Neural cell (in vitro differentiated cells): ENCODE results near the gene CYP11A1.

Experiments used
- CTCF ChIP-seq: fragments of 450-650 bp; IDR thresholded peaks from 2 replicates; pipeline ENCODE4 v1.5.1; 2014; ENCODE audit warnings: antibody characterized with exemption, mild to moderate bottlenecking, moderate library complexity; ENCODE audit not compliant: poor library complexity, severe bottlenecking
- EZH2 ChIP-seq: fragments of 200-600, 300-800 bp; shearing (Covaris generic), sonication (generic); IDR thresholded peaks from 2 replicates; pipeline ENCODE4 v1.6.1; 2014; ENCODE audit warnings: antibody characterized with exemption, low read length, borderline replicate concordance, mild to moderate bottlenecking; ENCODE audit not compliant: insufficient read depth, poor library complexity, severe bottlenecking
- MXI1 ChIP-seq: fragments of 450-650 bp; conservative IDR thresholded peaks from 2 replicates; pipeline ENCODE4 v1.6.1; 2014; ENCODE audit warnings: antibody characterized with exemption, mild to moderate bottlenecking; ENCODE audit not compliant: poor library complexity, severe bottlenecking
- POLR2AphosphoS5 ChIP-seq: IDR thresholded peaks from 2 replicates; pipeline ENCODE4 v1.6.1; 2012

- no peak for TF ChIP-seq CTCF
- TF ChIP-seq EZH2: no peak
- TF ChIP-seq MXI1: no peak
- no peak for TF ChIP-seq POLR2AphosphoS5
Measured at GRCh38 chr15:74390647-74391288, 23.3 kb upstream of the CYP11A1 start.
